Measurements from ENCODE around the gene ABLIM3. TPM values are rescaled to one million over a fixed set of nuclear protein-coding genes. Genes with fewer than 3 reads are reported as not detected.

ABLIM3 gene
- total RNA-seq, 1 donor from 2014 or later: 122 TPM

- H3K27me3 ChIP-seq (ENCODE audit: low read depth): no peaks in the 10 kb centered on the region
- no peak overlapping the region for H3K4me3 ChIP-seq
- DNase-seq: no peak
- intact Hi-C loops (cut with micrococcal nuclease): loop anchor here (5.0 kb wide), 1 partner anchor 87 kb away; no protein-coding TSS in a partner anchor
- no peak for TF ChIP-seq CTCF (IDR thresholded peaks at IDR 0.05; ENCODE audit: borderline replicate concordance)
- H3K4me1 ChIP-seq: peaks cover 69% of the 10 kb centered on the region
- no peaks in the 10 kb centered on the region for H3K36me3 ChIP-seq
- peak overlapping the region; percentile 96 for H3K27ac ChIP-seq (replicated peaks)
- no peaks in the 10 kb centered on the region for H3K9me3 ChIP-seq (replicated peaks)
Measured at GRCh38 chr5:149140197-149141002, 893 bp upstream of the ABLIM3 start.

GRCh38 chr5:149141957-149142851 lies 911 bp downstream of the ABLIM3 start:
- DNase-seq: peak; percentile 36
- peak overlapping the region; percentile 94 for H3K4me3 ChIP-seq
- H3K27me3 ChIP-seq (ENCODE audit: low read depth): no peaks in the 10 kb centered on the region
- TF ChIP-seq CTCF (IDR thresholded peaks at IDR 0.05; ENCODE audit: borderline replicate concordance): no peak
- peaks cover 64% of the 10 kb centered on the region for H3K4me1 ChIP-seq
- intact Hi-C loops (cut with micrococcal nuclease): loop anchor here (5.0 kb wide), 1 partner anchor 85 kb away; no protein-coding TSS in a partner anchor
- H3K9me3 ChIP-seq (replicated peaks): peaks cover 5% of the 10 kb centered on the region
- H3K27ac ChIP-seq (replicated peaks): peak overlapping the region; percentile 96
- H3K36me3 ChIP-seq: peaks cover 7% of the 10 kb centered on the region

- no peak for DNase-seq
- peak overlapping the region; percentile 96 for H3K27ac ChIP-seq (replicated peaks)
- TF ChIP-seq CTCF (IDR thresholded peaks at IDR 0.05; ENCODE audit: borderline replicate concordance): no peak
- peaks cover 7% of the 10 kb centered on the region for H3K36me3 ChIP-seq
- peak overlapping the region; percentile 94 for H3K4me3 ChIP-seq
- peaks cover 5% of the 10 kb centered on the region for H3K9me3 ChIP-seq (replicated peaks)
- peaks cover 69% of the 10 kb centered on the region for H3K4me1 ChIP-seq
- no peaks in the 10 kb centered on the region for H3K27me3 ChIP-seq (ENCODE audit: low read depth)
- intact Hi-C loops (cut with micrococcal nuclease): loop anchor here (5.0 kb wide), 1 partner anchor 84 kb away; no protein-coding TSS in a partner anchor
Measured at GRCh38 chr5:149143470-149143869, 2.2 kb downstream of the ABLIM3 start.

GRCh38 chr5:149144637-149145036 lies 3.3 kb downstream of the ABLIM3 start:
- intact Hi-C loops (cut with micrococcal nuclease): loop anchor here (5.0 kb wide), 1 partner anchor 83 kb away; no protein-coding TSS in a partner anchor
- TF ChIP-seq CTCF (IDR thresholded peaks at IDR 0.05; ENCODE audit: borderline replicate concordance): no peak
- no peaks in the 10 kb centered on the region for H3K27me3 ChIP-seq (ENCODE audit: low read depth)
- H3K9me3 ChIP-seq (replicated peaks): peaks cover 5% of the 10 kb centered on the region
- H3K27ac ChIP-seq (replicated peaks): peak overlapping the region; percentile 96
- peak overlapping the region; percentile 94 for H3K4me3 ChIP-seq
- DNase-seq: no peak
- H3K36me3 ChIP-seq: peaks cover 7% of the 10 kb centered on the region
- H3K4me1 ChIP-seq: peaks cover 80% of the 10 kb centered on the region

GRCh38 chr5:149145138-149145537 lies 3.8 kb downstream of the ABLIM3 start:
- no peak for TF ChIP-seq CTCF (IDR thresholded peaks at IDR 0.05; ENCODE audit: borderline replicate concordance)
- DNase-seq: no peak
- peaks cover 5% of the 10 kb centered on the region for H3K9me3 ChIP-seq (replicated peaks)
- peak overlapping the region; percentile 94 for H3K4me3 ChIP-seq
- intact Hi-C loops (cut with micrococcal nuclease): no loop called here
- no peaks in the 10 kb centered on the region for H3K27me3 ChIP-seq (ENCODE audit: low read depth)
- peak overlapping the region; percentile 96 for H3K27ac ChIP-seq (replicated peaks)
- peaks cover 85% of the 10 kb centered on the region for H3K4me1 ChIP-seq
- H3K36me3 ChIP-seq: peaks cover 7% of the 10 kb centered on the region

Data from left ventricle myocardium inferior (tissue), 1 donor.